HG03139 (cell line): ENCODE data around the gene AFMID.
A peak's percentile ranks its signal among the peaks of the same experiment; 100 is the strongest.

Source experiments
- ATAC-seq: cut with Tn5 transposase; IDR thresholded peaks from one replicate; pipeline ENCODE4 v1.9.1; 2021; ENCODE audit not compliant: unreplicated experiment

AFMID gene

DNA sequence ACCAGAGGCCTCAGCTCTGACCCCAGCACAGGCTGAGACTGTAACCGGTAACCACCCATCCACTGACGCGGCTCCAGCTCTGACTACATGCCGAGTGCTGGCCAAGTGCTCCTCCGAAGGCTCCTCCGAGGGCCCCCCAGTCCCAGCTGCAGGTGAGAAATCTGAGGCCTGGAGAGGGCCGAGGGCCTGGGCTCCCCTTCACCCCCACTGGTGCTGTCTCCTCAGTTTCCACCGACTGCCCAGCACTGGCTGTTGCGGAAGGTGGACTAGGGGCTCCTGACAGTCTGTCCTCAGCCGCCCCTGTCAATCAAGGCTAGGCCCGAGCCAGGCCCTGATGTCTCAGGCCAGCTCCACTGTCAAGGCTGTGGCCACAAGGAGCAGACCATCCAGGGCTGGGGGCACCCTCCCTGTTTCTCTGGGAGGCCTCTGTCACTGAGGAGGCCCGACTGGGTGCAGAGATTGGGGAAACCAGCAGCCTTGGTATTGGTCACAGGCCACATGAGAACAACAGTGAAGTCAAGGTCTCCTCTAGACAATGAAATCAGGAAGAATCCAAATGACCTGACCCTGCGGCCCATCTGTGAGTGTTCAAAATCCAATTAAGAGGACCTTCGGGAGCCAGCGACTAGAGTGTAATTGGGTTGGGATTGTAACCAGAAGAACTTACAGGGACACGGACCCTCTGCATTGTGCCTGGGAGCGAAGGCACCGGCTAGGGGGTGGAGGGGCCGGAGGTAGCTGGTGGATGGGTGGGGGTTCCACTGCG is 49.4 kb downstream of the AFMID start:
- ATAC-seq: no peak

DNA sequence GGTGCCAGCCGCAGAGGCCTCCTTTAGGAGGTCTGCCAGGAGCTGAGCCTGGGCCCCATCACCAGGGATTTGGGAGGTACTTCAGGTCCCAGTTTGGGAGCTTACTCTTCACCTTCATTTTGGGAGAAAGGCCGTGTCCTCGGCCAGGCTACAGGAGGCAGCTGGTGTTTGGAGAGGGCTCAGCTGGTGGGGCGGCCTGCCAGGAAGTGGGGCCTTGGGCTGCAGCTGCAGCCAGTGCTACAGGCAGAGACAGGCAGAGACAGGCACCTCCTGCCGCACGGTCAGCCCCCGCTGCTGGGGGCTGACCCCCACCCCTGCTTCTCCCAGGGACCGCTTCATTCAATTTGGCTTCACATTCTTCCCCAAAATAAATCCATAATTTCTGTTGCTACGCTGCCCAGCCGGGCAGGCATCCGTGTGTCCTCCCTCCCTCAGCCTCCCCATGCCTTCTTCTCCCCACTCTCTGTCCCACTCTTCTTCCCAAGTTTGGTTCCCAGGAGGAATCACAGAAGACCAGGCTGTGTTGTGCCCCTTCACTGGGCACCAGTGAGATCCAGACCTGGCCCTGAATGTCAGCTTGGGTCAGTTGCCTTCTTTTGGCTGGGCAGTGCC is 50.3 kb downstream of the AFMID start:
- no peak for ATAC-seq

DNA sequence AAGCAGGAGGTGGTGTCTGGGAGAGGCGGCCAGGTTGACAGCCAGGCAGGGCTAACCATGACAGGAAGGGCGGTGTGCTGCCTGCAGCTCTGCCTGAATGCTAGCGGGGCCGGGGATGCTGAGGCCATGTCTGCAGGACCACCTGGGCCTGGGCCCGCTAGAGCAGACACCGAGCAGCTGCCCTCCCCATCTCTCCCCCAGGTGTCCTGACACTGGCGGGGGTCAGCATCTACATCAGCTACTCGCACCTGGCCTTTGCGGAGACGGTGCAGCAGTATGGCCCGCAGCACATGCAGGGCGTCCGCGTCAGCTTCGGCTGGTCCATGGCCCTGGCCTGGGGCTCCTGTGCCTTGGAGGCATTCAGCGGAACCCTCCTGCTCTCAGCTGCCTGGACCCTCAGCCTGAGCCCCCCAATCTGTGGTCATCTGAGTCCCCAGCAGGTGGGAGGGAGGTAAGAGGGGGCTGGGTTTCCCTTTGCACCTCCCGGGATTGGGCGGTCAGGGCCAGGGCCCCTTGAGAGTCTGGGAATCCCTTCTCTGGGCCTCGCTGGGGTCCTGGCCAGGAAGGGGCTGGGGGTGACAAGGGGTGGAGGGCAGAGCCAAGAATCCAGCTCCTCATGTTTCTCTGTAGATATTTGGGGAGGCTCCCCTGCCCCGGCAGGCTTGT is 51.8 kb downstream of the AFMID start:
- ATAC-seq: no peak

DNA sequence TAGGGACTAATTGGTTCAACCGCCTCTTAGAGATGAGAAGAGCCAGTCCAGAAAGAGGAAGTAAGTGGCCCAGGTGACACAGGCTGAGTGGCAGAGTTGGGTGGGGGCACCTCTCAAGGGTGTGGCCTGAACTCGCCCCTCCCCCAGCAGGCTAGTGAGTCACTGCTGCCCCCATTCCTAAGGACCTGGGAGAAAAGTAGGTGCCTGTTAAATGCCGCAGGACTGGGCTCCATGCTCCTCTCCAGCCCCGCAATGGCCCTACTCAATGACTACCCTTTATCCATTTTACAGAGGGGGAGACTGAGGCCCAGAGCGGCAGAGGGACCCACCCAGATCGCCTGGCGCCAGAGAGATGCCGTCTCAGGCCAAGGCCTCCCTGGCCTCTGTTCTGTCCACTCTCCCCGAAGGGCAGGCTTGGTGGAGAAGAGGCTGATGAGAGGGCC is 52.3 kb downstream of the AFMID start:
- no peak for ATAC-seq

DNA sequence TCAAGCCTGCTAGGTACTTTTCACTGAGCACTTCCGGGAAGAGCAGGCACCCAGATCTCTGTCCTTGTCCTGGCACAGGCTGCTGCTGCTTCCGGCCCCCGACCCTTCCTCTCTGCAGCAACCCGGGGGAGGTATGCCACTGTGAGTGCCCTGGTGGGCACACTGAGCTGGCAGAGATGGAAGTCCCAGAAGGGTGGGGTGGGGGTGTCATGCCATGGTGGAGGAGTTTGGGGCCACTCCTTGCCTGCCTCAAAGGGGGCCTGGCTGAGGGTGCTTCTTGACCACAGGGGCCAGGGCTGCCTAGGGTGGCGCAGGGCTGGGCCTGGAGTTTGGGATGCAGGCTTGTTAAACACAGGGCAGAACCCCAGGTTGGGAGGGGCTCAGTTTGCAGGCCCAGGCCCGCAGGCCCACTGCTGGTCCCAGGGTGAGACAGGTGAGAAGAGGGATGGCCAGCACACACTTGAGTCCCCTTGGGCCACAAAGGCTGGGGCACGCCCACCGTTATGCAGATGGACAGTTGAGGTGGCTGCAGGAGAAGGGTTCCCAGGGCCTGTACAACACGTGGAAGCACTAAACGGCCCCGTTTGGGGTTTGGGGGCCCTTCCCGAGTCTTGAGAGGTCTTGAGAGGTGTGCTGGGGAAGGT is 53.0 kb downstream of the AFMID start:
- ATAC-seq: no peak

DNA sequence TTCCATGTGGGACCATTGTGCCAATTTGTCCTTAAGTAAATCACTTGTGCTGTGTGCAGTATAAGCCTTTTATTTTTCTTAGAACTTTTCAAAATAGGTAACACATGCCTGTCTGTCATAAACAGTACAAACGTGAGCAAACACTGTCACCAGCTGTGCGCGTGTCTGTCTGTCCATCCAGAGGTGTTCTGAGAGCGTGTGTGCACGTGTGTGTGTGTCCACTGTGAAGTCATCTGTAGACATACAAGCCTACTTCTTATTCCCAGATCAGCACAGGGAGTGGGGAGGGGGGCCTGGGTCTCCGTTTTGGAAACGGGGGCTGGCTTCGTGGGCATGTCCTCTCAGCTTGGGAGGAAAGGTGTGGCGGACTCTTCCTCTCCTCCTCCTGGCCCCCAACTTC is 53.7 kb downstream of the AFMID start:
- ATAC-seq: no peak

DNA sequence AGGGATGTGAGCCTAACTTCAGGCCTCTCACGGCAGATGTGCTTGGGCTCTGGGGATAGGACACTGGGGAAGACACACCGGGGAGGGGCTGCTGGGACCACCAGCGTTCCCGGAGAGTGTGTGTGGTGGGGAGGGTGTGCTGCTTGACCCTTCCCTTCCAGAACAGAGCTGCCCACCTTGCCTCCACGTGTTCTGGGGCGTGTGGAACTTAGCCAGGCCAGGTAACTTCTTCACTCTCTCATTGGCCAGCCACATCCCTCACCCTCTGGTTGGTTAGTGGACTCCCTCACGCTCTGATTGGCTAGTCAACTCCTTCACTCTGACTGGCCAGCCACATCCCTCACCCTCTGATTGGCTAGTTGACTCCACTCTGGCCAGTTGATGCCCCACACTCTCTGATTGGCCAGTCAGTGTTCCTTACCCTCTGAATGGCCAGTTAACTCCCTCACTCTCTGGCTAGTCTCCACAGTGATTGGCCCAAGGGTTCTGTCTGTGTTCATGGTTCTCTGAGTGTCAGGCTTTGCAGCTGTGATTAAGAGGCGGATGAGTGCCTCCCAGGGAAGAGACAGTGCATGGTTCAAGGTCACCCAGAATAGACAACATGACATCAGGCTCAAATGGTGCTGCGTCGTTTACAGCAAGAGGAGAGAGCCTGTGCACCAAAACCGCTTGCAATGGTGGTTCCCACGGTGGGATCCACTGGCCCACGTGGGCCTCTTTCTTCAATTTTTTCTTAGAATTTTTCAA is 54.3 kb downstream of the AFMID start:
- no peak for ATAC-seq

DNA sequence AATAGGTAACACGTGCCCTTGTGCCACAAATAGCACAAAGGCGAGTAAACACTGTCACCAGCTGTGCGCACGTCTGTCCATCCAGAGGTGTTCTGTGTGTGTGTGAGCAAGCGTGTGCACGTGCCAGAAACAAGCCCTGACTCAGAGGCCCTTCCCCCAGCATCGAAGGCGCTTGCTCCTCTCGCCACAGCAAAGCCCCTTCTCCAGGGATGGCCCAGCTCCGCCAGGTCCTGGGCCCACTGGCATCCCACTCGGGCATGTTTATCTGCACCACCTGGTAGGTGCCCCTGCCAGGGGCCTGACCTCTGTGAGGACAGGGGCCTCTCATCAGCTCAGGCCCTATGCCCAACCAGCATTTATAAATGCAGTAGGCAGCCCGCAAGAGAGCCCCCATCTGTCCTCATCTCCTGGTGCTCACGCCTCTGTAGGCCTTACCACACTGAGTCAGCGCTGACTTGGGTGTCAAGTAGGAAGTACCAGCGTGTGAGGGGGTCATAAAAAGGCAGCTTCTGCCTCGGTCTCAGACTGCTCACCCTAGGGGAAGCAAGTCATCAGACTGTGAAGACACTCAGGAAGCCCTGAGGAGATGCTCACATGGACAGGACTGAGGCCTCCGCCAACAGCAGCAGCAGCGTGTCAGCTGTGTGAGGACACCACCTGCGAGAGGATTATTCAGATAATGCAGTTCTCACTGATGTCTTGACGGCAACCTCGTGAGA is 55.0 kb downstream of the AFMID start:
- ATAC-seq: peak; percentile 67

DNA sequence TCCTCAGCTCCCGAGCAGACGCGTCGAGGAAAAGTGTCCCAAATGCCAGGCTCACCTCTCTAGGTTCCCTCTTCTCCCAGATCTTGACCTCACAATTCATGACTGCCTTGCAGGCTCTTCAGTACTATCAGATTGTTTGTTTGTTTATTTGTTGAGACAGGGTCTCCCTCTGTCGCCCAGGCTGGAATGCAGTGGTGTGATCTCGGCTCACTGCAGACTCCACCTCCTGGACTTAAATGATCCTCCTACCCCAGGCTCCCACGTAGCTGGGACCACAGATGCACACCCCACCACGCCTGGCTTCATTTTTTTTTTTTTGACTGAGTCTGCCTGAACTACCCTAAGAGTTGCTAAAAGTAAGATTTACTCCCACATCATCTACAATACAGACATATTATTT is 60.1 kb downstream of the AFMID start:
- no peak for ATAC-seq

DNA sequence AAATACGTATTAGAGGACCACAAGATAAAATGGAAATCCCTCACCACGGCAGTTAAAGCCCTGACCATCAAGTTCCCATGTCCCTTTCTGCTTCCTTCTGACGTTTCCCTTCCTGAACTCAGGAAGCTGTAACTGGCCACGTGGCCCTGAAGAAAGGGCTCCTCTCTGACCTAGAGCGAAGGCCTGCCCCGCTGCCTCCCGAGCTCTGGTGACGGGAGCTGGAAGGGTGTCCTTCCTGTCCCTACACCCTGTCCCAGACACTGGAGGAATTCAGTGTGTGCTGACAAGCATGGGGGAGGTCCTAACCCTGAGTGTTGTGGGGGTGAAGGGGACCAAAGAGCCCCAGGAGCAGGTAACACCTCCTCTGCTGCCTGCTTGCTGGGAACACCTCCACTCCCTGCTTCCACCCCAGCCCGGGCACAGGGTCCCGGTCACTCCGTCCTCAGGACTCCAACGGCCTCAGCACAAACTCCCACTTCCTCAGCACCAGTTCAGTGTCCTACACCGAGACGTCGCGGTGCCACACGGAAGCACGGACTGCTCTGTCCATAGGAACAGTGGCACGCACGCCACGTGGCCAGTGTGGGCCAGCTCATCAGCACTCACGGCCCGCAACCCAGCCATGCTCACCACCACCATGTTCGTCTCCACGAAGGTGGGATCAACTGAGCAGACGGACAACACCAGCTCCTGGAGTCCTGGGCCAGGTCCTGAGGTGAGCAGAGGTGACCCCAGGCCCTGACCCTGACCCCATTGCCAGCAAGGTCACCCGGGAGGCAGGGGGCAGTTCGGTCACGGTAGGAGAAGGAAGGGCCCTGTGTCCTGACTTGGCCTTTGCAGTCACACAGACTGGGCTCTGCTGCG is 61.1 kb downstream of the AFMID start:
- no peak for ATAC-seq

DNA sequence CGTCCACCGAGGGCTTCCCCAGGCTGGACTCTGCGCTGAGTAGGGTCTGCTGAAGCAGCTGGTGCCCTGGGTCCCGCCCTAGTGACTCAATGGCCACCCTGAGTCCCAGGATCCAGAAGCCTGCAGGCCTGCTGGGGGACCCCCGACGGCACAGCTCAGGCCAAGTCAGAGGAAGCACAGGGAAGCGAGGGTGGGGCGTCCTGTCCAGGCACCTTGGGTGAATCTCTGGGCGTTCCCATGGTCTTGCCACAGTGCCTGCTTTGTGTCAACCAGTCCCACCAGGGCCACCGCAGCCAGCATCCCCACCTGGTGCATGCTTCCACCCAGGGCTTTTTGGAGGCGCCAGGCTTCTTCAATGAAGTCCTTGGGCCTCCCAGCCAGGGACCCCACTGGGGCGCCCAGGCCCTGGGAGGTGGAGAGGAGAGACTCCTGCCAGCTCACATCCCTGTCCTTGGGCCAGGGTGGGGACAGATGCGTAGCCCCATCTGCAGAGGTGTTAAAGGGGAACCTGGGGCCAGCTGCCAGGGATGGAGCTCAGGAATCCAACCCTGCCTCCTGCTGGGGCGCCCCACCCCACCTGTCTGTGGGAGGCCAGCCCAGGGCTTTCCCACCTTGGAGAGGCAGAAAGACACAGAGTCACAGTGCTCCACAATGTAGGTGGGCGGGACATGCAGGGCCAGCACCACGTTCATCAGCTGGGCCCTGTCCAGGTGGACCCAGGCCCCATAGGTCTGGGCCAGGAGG is 62.1 kb downstream of the AFMID start:
- ATAC-seq: no peak

DNA sequence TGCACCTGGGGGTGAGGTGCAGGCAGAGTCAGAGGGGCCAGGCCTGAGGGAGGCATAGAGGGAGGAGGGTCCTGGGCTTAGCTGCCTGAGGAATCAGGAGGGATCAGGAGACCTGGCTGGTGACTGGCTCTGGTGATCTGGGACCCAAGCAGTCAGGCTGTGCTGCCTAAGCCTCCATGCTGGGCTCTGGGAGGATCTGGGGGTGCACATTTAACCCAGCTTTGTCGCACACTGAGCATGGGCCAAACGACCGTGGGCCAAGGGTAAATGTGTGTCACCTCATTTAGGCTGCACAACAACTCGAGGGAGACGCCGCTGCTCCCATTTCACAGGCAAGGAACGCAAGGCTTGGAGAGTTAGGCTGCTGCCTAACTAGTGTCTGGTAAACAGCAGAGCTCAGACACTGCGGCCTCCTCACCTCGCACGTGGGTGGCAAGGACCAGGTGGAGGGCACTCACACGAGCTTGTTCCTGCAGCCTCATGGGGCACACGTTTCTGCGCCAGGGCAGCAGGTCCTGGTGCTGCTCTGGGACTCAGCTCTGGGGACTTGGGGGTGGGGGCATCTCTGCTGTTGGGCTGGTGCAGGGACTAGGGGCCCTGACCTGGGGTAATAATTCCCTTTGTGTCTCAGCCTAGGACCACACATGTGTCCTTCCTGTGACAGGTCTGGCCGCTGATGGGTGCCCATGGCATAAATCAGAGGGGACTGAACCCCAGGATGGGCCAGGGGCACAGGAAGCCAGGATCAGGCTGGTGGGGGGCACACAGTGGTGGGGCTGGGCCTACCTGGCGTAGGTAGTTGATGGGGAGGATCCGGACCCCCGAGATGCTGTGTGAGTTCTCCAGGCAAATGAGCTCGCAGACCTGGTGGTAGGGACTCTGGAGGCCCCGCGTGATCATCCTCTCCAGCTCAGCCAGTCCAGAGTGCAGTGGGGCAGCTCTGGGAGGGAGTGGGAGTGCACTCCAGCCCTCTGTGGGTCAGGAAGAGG is 63.0 kb downstream of the AFMID start:
- ATAC-seq: no peak

DNA sequence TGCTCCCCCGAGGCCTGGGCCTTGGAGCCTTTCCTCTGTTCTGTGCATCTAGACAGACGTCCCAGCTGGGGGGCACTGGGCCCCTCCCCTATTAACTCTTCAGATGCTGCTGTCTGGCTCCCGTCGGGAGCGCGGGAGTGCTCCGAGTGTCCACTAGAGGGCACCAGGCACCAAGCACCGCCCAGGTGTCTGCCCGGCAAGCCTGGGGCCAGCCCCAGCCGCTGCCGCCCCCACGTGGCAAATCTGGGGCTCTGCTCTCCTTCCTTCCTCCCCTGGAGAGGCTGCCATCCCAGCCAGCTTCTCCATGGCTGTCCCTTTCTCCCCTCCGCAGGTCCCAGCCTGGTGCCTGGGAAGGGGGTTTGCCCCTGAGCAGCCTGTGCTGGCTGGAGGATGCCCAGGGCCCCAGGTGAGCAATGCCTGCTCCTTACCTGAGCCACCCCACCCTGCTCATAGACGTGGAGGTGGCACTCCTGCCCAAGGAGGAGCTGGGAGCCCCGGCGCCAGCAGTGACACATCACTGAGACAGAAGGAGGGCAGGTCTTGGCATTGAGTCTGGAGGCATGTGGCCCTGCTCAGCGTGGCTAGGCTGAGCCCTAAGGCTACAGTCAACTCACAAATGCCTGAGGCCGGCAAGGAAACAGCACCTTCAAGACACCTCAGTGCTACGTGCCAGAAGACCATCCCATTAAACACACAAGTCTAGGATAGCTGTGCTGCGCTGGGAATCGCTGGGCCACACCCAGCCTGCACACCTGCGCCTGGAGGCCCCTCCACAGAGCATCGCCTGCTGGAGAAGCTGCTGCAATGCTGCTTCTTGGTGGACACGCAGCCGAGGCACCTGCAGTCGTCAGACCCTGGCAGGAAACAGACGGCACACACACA is 64.0 kb downstream of the AFMID start:
- peak; percentile 48 for ATAC-seq

DNA sequence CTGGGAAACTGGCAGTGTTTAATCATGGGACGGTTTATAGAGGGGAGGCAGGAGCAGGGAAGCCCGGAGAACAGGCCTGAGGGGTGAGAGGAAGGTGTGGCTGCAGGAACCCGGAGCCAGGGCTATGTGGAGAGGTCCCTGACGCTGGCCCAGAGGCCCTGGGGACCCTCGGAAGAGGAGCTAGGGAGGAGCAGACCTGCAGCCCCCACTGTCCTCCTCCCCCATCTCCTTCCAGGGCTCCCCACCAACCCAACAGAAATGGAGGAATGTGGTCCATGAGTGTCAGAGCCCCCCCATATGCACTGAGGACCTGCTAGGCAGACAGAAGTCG is 64.6 kb downstream of the AFMID start:
- ATAC-seq: no peak

DNA sequence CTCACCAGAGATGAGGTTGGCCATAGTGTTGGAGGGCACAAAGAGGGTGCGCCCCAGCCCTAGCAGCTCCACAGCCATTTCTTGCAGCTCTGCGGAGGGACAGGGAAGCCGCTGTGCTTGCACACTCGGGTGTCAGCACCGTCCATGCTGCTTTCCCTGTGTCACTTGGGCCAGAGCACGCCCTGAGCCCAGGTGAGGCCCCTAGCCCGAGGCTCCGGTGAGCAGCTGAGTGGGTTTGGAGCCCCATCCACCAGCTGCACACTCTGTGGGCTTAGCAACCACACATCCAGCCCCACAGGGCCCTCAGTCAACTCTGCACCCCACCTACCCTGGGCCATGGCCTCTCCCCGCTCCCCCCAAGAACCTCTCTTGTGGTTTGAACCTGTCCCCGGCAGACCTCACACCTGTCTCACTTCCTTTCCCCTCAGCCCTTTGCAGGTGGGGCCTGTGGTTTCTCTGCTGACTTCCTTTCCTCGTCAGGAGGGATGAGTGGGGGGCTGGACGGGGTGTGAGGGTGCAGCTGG is 65.0 kb downstream of the AFMID start:
- ATAC-seq: no peak
